Mucosa of stomach (tissue), 1 donor: Measurements from ENCODE around the gene NDEL1.

Experiments
- H3K27me3 ChIP-seq: one replicate; pipeline ENCODE4 v1.7.0; 2013; ENCODE audit warnings: mild to moderate bottlenecking, low read length; ENCODE audit not compliant: control insufficient read depth, insufficient read depth
- H3K36me3 ChIP-seq: one replicate; pipeline ENCODE4 v1.7.0; 2013; ENCODE audit warnings: low read length; ENCODE audit not compliant: control insufficient read depth, insufficient read depth
- H3K4me1 ChIP-seq: one replicate; pipeline ENCODE4 v1.7.0; 2013; ENCODE audit warnings: mild to moderate bottlenecking, low read length; ENCODE audit not compliant: control insufficient read depth, insufficient read depth
- H3K4me3 ChIP-seq: one replicate; pipeline ENCODE4 v1.7.0; 2013; ENCODE audit warnings: low read length
- H3K9ac ChIP-seq: one replicate; pipeline ENCODE4 v1.7.0; 2013; ENCODE audit warnings: mild to moderate bottlenecking, low read length, moderate library complexity
- H3K9me3 ChIP-seq: one replicate; pipeline ENCODE4 v1.7.0; 2013; ENCODE audit warnings: mild to moderate bottlenecking, low read length, moderate library complexity; ENCODE audit not compliant: control insufficient read depth
- donor health status: Pancreatic carcinoma.

NDEL1 gene

GRCh38 chr17:8500609-8501008 is 64.9 kb downstream of the NDEL1 start:
- no peak overlapping the region for H3K4me3 ChIP-seq
- H3K36me3 ChIP-seq: no peaks in the 10 kb centered on the region
- no peaks in the 10 kb centered on the region for H3K9me3 ChIP-seq
- no peak overlapping the region for H3K9ac ChIP-seq
- no peaks in the 10 kb centered on the region for H3K4me1 ChIP-seq
- no peaks in the 10 kb centered on the region for H3K27me3 ChIP-seq

- H3K36me3 ChIP-seq: no peaks in the 10 kb centered on the region
- H3K4me1 ChIP-seq: no peaks in the 10 kb centered on the region
- no peak overlapping the region for H3K9ac ChIP-seq
- no peak overlapping the region for H3K4me3 ChIP-seq
- no peaks in the 10 kb centered on the region for H3K9me3 ChIP-seq
- no peaks in the 10 kb centered on the region for H3K27me3 ChIP-seq
Observed at GRCh38 chr17:8502126-8502525, 66.4 kb downstream of the NDEL1 start.

- Histone ChIP-seq H3K27me3 (no peaks in the 10 kb centered on the region), H3K4me3 (no peak overlapping the region), H3K36me3 (no peaks in the 10 kb centered on the region), H3K9me3 (no peaks in the 10 kb centered on the region), H3K9ac (no peak overlapping the region), H3K4me1 (no peaks in the 10 kb centered on the region)
Observed at GRCh38 chr17:8503368-8503767, 67.7 kb downstream of the NDEL1 start.

GRCh38 chr17:8503807-8504206 is 68.1 kb downstream of the NDEL1 start:
- H3K4me1 ChIP-seq: no peaks in the 10 kb centered on the region
- no peak overlapping the region for H3K4me3 ChIP-seq
- no peaks in the 10 kb centered on the region for H3K36me3 ChIP-seq
- no peaks in the 10 kb centered on the region for H3K9me3 ChIP-seq
- no peaks in the 10 kb centered on the region for H3K27me3 ChIP-seq
- no peak overlapping the region for H3K9ac ChIP-seq

GRCh38 chr17:8504460-8505207 is 69.0 kb downstream of the NDEL1 start:
- Histone ChIP-seq H3K4me3 (no peak overlapping the region), H3K9ac (no peak overlapping the region), H3K36me3 (no peaks in the 10 kb centered on the region), H3K4me1 (no peaks in the 10 kb centered on the region), H3K9me3 (no peaks in the 10 kb centered on the region), H3K27me3 (no peaks in the 10 kb centered on the region)

- Histone ChIP-seq H3K27me3 (no peaks in the 10 kb centered on the region), H3K4me3 (no peak overlapping the region), H3K36me3 (no peaks in the 10 kb centered on the region), H3K4me1 (no peaks in the 10 kb centered on the region), H3K9ac (no peak overlapping the region), H3K9me3 (no peaks in the 10 kb centered on the region)
Observed at GRCh38 chr17:8506145-8506544, 70.5 kb downstream of the NDEL1 start.

GRCh38 chr17:8514801-8515200 is 79.1 kb downstream of the NDEL1 start:
- Histone ChIP-seq H3K9ac (no peak overlapping the region), H3K36me3 (no peaks in the 10 kb centered on the region), H3K4me1 (peaks cover 5% of the 10 kb centered on the region), H3K9me3 (no peaks in the 10 kb centered on the region), H3K4me3 (no peak overlapping the region), H3K27me3 (peaks cover 4% of the 10 kb centered on the region)
